OCI-LY1 (cell line): ENCODE measurements around the gene AK2.
A peak's percentile ranks its signal among the peaks of the same experiment; 100 is the strongest.

Experiments used
- H2AFZ ChIP-seq: fragments of 200-600 bp; sonication (generic), shearing (Covaris generic); 2 replicates; pipeline ENCODE4 v1.6.0; 2014; ENCODE audit warnings: antibody characterized with exemption, mild to moderate bottlenecking, low read length
- H3F3A ChIP-seq: fragments of 200-600 bp; sonication (generic), shearing (Covaris generic); 2 replicates; pipeline ENCODE4 v1.6.0; 2014; ENCODE audit warnings: mild to moderate bottlenecking, antibody characterized with exemption, low read length, moderate library complexity; ENCODE audit not compliant: insufficient read depth
- H3K27ac ChIP-seq: fragments of 200-600 bp; sonication (generic); 2 replicates; pipeline ENCODE4 v1.5.1; 2014; ENCODE audit warnings: low read length, mixed run types, mild to moderate bottlenecking, low read depth; ENCODE audit not compliant: poor library complexity, severe bottlenecking
- H3K27me3 ChIP-seq: fragments of 200-600 bp; sonication (generic); 2 replicates; pipeline ENCODE4 v1.6.0; 2014; ENCODE audit warnings: antibody characterized with exemption, mild to moderate bottlenecking, low read length, moderate library complexity; ENCODE audit not compliant: insufficient read depth
- H3K36me3 ChIP-seq: fragments of 200-600 bp; sonication (generic); 2 replicates; pipeline ENCODE4 v1.6.1; 2014; ENCODE audit warnings: mild to moderate bottlenecking, antibody characterized with exemption, low read length, moderate library complexity, mixed read lengths; ENCODE audit not compliant: insufficient read depth
- H3K4me1 ChIP-seq: fragments of 200-600 bp; sonication (generic); 2 replicates; pipeline ENCODE4 v1.5.1; 2014; ENCODE audit warnings: mild to moderate bottlenecking, low read length, moderate library complexity; ENCODE audit not compliant: insufficient read depth, severe bottlenecking
- H3K4me2 ChIP-seq: fragments of 200-600 bp; sonication (generic), shearing (Covaris generic); 2 replicates; pipeline ENCODE4 v1.6.1; 2014; ENCODE audit warnings: low read length
- H3K4me3 ChIP-seq: fragments of 200-600 bp; sonication (generic); 2 replicates; pipeline ENCODE4 v1.5.1; 2014; ENCODE audit warnings: low read length, low read depth, mild to moderate bottlenecking, mixed read lengths; ENCODE audit not compliant: poor library complexity, severe bottlenecking
- H3K79me2 ChIP-seq: fragments of 200-600 bp; shearing (Covaris generic); 2 replicates; pipeline ENCODE4 v1.6.1; 2016; ENCODE audit warnings: mixed run types, low read length, mixed read lengths; ENCODE audit not compliant: insufficient read depth
- H3K9ac ChIP-seq: fragments of 200-600 bp; sonication (generic), shearing (Covaris generic); 2 replicates; pipeline ENCODE4 v1.6.1; 2014; ENCODE audit warnings: mild to moderate bottlenecking, low read length, mixed read lengths
- H3K9me2 ChIP-seq: fragments of 200-600 bp; sonication (generic), shearing (Covaris generic); 2 replicates; pipeline ENCODE4 v1.6.1; 2014; ENCODE audit warnings: low read depth, mild to moderate bottlenecking, low read length, mixed read lengths
- H3K9me3 ChIP-seq: fragments of 200-600 bp; shearing (Covaris generic); 2 replicates; pipeline ENCODE4 v1.6.1; 2014; ENCODE audit warnings: low read length, mixed read lengths
- H4K20me1 ChIP-seq: fragments of 200-600 bp; sonication (generic), shearing (Covaris generic); 2 replicates; pipeline ENCODE4 v1.6.0; 2016; ENCODE audit warnings: mild to moderate bottlenecking, low read length; ENCODE audit not compliant: insufficient read depth
- CTCF ChIP-seq: fragments of 200-600 bp; sonication (generic), shearing (Covaris generic); IDR thresholded peaks from 2 replicates; pipeline ENCODE4 v1.5.1; 2017; ENCODE audit warnings: mild to moderate bottlenecking, antibody characterized with exemption, low read length, moderate library complexity, mixed read lengths
- EZH2 ChIP-seq: fragments of 200-600 bp; sonication (generic), shearing (Covaris generic); IDR thresholded peaks from 2 replicates; pipeline ENCODE4 v1.8.0; 2017; ENCODE audit warnings: borderline replicate concordance, mixed run types, mild to moderate bottlenecking, antibody characterized with exemption, low read length, moderate library complexity, mixed read lengths

Gene AK2

GRCh38 chr1:32992489-32993323, 44.0 kb downstream of the AK2 start:
- TF ChIP-seq EZH2 (no peak), CTCF (no peak)
- Histone ChIP-seq H3K27me3 (no peaks in the 10 kb centered on the region), H3K9ac (peak overlapping the region; percentile 24; the same call in 1 of the 2 replicates), H3K36me3 (no peaks in the 10 kb centered on the region), H3K27ac (peak overlapping the region; percentile 90), H3F3A (no peaks in the 10 kb centered on the region), H3K4me1 (peaks cover 28% of the 10 kb centered on the region), H3K9me3 (no peaks in the 10 kb centered on the region), H2AFZ (no peak overlapping the region), H3K4me3 (peak overlapping the region; percentile 31), H3K79me2 (no peaks in the 10 kb centered on the region), H3K4me2 (peak overlapping the region; percentile 57), H4K20me1 (no peaks in the 10 kb centered on the region), H3K9me2 (no peaks in the 10 kb centered on the region)

- peak overlapping the region; percentile 16; the same call in 1 of the 2 replicates for H3K9ac ChIP-seq
- H3F3A ChIP-seq, result no peaks in the 10 kb centered on the region
- H3K4me1 ChIP-seq, result peaks cover 28% of the 10 kb centered on the region
- no peak overlapping the region for H3K4me3 ChIP-seq
- peak overlapping the region; percentile 90 for H3K27ac ChIP-seq
- no peaks in the 10 kb centered on the region for H3K9me2 ChIP-seq
- H3K36me3 ChIP-seq, result no peaks in the 10 kb centered on the region
- no peaks in the 10 kb centered on the region for H3K79me2 ChIP-seq
- H3K9me3 ChIP-seq, result no peaks in the 10 kb centered on the region
- TF ChIP-seq EZH2, result no peak
- TF ChIP-seq CTCF, result no peak
- no peaks in the 10 kb centered on the region for H3K27me3 ChIP-seq
- H3K4me2 ChIP-seq, result peak overlapping the region; percentile 57
- H2AFZ ChIP-seq, result no peak overlapping the region
- H4K20me1 ChIP-seq, result no peaks in the 10 kb centered on the region
These were observed 44.7 kb downstream of the AK2 start for GRCh38 chr1:32991819-32992488.

DNA sequence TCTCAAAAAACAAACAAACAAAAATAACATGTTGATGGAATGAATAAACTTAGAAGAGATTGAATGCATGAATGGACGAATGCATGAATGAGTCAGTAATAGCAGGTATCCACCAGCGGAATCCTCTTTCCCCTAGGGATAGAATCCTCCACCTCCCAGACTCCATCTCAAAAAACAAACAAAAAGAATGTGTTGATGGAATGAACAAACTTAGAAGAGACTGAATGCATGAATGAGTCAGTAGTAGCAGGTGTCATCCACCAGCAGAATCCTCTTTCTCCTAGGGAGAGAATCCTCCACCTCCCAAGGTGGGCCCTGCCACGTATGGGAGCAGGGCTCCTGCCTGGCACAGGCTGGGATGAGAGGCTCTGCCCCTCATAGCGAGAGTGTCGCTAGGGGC, 45.3 kb downstream of the AK2 start:
- Histone ChIP-seq H2AFZ (no peak overlapping the region), H3K4me3 (no peak overlapping the region), H3K9me2 (no peaks in the 10 kb centered on the region), H3K27me3 (no peaks in the 10 kb centered on the region), H3F3A (no peaks in the 10 kb centered on the region), H3K79me2 (no peaks in the 10 kb centered on the region), H3K4me1 (peaks cover 28% of the 10 kb centered on the region), H3K9me3 (no peaks in the 10 kb centered on the region), H3K36me3 (no peaks in the 10 kb centered on the region), H3K4me2 (no peak overlapping the region), H3K27ac (peak overlapping the region; percentile 90), H4K20me1 (no peaks in the 10 kb centered on the region), H3K9ac (no peak overlapping the region; the same call in 1 of the 2 replicates)
- TF ChIP-seq EZH2 (no peak), CTCF (no peak)
